Sciatic nerve (tissue), 1 donor: Measurements from ENCODE around the gene NKD2. TPM values are rescaled to one million over a fixed set of nuclear protein-coding genes. Genes with fewer than 3 reads are reported as not detected.

ENCODE experiments used
- microRNA-seq: library from miRNA; unstranded; fragments of <30 nt; microRNA quantifications from one replicate; pipeline ENCODE4 v1.2.0, GENCODE V29; 2020
- total RNA-seq: library from RNA; stranded (reverse); fragmentation: NEBNext Ultra II Directional; extraction: Animal tissue kit (Norgen Biotek cat#: 25700); gene quantifications from one replicate; pipeline ENCODE4 v1.2.1, GENCODE V29; 2021
- donor health status: DM: no; HTN: no; CAD: no.

The NKD2 gene
- total RNA-seq, 1 donor from 2014 or later = 0.89 TPM

Small RNAs within 50 kb of the gene (microRNA-seq; reads per million reads assigned to microRNA genes)
- gene MIR4635 = not detected

Other genes with a start within 250 kb of the NKD2 start
- gene ZDHHC11B, start 224.1 kb upstream of the NKD2 start, total RNA-seq = 1.9 TPM
- 4.9 TPM for gene ZDHHC11, start 157.8 kb upstream of the NKD2 start, total RNA-seq
- 38.5 TPM for gene BRD9, start 116.0 kb upstream of the NKD2 start, total RNA-seq
- gene TRIP13, start 115.9 kb upstream of the NKD2 start, total RNA-seq = 0.89 TPM
- 31.7 TPM for gene SLC12A7, start 103.3 kb downstream of the NKD2 start, total RNA-seq
- 0.09 TPM for gene SLC6A19, start 192.8 kb downstream of the NKD2 start, total RNA-seq
- gene SLC6A18, start 216.6 kb downstream of the NKD2 start, total RNA-seq = not detected